LNCAP (cell line): ENCODE results near the gene PLXNB3.

Experiments used
- TF ChIP-seq, protein P1 (sequence below): fragments of 450-650 bp; IDR thresholded peaks from 2 replicates; pipeline ENCODE4 v1.5.1; 2017; ENCODE audit warnings: mild to moderate bottlenecking

The PLXNB3 gene

GRCh38 chrX:153728951-153729631, 35.0 kb upstream of the PLXNB3 start:
- TF ChIP-seq, protein P1, sequence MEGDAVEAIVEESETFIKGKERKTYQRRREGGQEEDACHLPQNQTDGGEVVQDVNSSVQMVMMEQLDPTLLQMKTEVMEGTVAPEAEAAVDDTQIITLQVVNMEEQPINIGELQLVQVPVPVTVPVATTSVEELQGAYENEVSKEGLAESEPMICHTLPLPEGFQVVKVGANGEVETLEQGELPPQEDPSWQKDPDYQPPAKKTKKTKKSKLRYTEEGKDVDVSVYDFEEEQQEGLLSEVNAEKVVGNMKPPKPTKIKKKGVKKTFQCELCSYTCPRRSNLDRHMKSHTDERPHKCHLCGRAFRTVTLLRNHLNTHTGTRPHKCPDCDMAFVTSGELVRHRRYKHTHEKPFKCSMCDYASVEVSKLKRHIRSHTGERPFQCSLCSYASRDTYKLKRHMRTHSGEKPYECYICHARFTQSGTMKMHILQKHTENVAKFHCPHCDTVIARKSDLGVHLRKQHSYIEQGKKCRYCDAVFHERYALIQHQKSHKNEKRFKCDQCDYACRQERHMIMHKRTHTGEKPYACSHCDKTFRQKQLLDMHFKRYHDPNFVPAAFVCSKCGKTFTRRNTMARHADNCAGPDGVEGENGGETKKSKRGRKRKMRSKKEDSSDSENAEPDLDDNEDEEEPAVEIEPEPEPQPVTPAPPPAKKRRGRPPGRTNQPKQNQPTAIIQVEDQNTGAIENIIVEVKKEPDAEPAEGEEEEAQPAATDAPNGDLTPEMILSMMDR = no peak

DNA sequence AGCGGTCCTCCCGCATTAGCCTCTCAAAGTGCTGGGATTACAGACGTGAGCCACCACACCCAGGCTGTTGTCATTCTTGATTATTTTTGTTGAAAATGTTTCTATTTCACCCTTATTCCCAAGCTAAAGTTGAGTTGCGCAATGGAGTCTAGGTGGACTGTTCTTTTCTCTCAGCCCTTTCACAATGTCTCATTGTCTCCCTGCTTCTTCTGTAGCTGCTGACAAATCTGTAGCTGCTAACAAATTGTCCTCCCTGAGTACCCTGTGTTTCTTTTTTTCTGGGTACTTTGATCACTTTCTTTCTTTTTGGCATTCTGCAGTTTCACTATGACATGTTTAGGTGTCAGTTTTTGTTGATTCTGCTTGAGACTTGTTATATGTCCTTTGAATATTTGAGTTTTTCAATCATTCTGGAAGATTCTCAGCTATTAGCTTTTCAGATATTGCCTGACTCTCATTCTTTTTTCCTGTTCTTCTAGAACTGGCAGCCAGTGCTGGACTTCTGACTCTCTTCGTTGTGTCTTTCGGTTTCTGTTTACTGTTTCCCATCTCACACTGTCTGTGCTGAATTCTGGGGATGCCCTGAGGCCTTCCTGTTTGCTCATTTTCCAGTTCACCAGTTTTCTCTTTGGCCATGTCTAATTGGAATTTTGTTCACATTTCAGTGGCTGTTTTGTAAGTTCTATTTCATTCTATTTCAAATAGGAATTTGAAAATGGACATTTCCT, 32.8 kb upstream of the PLXNB3 start:
- TF ChIP-seq, protein P1 = no peak

GRCh38 chrX:153731845-153732215, 32.2 kb upstream of the PLXNB3 start:
- TF ChIP-seq, protein P1 = no peak

DNA sequence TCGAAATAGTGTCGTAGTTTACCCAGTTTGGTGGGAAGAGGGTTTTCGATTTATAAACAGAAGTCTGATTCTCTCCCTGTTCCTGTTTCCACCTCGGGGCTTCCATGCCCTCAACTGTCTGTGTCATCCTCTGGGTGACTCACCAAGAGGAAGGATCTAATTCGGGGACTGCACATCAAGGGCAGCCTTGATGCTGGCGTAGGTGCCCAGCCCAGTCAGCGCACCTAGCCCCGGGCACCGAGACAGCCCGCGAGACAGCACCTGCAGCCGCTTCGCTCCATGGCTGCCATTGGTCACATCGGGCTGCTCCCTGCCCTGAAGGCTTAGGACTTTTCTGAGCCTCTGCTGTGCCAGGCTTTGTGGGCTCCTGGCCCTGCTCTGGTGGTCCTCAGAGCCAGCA, 31.6 kb upstream of the PLXNB3 start:
- TF ChIP-seq, protein P1 = no peak

DNA sequence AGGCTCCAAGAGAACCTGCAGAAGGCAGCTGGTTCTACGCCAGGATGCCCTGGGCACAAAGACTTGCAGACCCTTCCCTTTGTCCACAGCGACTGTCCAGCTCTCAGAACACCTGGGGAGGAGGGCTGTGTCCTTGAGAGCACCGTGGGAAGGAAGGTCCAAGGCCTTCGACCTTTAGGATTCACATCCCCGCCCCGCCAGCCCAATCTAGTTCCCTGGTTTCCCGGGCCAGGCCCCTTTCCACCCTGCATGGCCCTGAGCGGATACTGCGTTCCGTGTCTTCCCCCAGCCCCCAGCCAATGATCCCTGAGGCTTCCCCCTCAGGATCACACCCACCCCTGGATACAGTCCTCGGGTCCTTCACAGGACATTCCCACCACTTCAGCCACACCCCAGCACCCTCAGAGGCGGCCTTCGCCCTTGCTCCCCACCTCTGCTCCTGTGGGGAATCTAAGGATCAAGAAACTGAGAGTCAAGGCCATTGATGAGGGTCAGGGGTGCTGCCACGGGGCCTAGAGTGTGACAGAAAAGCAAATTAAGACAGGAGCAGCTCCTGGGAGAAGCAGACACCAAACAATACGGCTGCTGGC, 30.3 kb upstream of the PLXNB3 start:
- TF ChIP-seq, protein P1 = no peak

GRCh38 chrX:153734871-153735270, 29.2 kb upstream of the PLXNB3 start:
- TF ChIP-seq, protein P1 = no peak

DNA sequence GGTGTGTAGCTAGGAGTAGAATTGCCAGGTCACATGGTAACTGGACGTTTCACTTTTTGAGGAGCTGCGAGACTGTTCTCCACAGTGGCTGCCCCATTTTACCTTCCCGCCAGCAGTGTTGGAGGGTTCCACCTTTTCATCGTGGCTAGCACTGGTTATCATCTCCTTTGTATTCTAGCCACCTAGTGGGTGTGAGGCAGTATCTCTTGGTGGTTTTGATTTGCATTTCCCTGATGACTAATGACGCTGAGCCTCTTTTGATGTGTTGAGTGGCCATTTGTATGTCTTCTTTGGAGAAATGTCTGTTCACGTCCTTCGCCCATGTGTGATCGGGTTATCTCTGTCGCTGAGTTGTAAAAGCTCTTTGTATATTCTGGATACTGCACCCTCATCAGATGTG, 28.8 kb upstream of the PLXNB3 start:
- TF ChIP-seq, protein P1 = no peak
